ENCODE measurements around the gene ZFHX3.
A peak's percentile ranks its signal among the peaks of the same experiment; 100 is the strongest.
"Not testable (repeated sequence)": the region's sequence is repeated elsewhere in the genome, so short reads cannot be mapped to it uniquely, and the experiment has no call there.

The ZFHX3 gene, protein sequence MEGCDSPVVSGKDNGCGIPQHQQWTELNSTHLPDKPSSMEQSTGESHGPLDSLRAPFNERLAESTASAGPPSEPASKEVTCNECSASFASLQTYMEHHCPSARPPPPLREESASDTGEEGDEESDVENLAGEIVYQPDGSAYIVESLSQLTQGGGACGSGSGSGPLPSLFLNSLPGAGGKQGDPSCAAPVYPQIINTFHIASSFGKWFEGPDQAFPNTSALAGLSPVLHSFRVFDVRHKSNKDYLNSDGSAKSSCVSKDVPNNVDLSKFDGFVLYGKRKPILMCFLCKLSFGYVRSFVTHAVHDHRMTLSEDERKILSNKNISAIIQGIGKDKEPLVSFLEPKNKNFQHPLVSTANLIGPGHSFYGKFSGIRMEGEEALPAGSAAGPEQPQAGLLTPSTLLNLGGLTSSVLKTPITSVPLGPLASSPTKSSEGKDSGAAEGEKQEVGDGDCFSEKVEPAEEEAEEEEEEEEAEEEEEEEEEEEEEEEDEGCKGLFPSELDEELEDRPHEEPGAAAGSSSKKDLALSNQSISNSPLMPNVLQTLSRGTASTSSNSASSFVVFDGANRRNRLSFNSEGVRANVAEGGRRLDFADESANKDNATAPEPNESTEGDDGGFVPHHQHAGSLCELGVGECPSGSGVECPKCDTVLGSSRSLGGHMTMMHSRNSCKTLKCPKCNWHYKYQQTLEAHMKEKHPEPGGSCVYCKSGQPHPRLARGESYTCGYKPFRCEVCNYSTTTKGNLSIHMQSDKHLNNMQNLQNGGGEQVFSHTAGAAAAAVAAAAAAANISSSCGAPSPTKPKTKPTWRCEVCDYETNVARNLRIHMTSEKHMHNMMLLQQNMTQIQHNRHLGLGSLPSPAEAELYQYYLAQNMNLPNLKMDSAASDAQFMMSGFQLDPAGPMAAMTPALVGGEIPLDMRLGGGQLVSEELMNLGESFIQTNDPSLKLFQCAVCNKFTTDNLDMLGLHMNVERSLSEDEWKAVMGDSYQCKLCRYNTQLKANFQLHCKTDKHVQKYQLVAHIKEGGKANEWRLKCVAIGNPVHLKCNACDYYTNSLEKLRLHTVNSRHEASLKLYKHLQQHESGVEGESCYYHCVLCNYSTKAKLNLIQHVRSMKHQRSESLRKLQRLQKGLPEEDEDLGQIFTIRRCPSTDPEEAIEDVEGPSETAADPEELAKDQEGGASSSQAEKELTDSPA (N-terminal part only)

DNA sequence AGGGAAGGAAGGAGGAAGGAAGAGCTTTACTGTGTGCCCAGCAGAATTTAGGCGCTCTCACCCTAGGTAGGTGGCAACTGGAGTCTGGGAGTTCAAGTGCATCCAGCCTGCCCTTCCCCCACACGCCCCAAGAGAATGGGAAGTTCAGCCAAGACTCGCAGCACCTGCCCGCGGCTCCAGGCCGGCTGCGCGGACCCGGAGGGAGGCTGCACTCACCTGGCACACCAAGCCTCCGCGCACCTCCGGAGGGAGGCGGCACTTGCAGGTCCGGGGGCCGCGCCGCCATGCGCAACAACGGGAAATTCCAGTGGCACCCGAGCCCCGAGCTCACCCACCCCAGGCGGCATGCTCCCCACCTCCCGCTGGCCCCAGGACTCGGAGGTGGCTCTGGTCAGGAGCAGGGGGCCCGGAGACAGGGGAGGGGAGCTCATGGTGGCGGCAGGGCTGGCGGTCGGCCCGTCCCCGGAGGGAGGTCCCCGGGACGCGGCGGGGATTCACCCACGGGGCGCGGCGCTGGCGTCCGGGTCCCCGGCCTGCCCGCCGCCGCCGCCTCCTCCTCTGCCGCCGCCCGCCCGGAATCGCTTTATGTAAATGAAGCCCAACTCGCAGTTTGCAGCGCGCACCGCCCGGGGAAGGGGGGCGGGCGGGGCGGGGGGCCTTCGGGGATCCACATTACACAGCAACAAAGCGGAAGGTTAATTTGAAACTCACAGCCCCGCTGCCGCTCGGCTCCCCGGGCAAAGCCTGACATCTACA lies at the start of gene ZFHX3:
Gene ZFHX3 (minus strand): TSS at position 593 of the 756 bp plus-strand sequence. CDS start 87,983 bp downstream, outside the sequence.
- DNase-seq = peak; percentile 77

DNA sequence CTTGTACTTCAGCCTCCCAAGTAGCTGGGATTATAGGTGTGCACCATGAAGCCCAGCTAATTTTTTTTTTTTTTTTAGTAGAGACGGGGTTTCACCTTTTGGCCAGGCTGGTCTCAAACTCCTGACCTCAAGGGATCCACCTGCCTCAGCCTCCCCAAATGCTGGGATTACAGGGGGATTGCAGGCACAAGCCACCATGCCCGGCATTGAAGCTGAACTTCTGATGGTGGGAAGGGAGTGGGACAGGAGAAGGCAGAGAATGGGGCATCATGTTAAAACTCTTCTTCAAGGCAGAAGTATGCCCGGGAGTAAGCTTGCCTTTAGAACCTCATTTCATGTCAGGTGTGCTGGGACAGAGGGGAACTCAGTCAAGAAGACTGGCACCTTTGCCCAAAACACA lies 48.6 kb upstream of the ZFHX3 start:
- no peak for DNase-seq

DNA sequence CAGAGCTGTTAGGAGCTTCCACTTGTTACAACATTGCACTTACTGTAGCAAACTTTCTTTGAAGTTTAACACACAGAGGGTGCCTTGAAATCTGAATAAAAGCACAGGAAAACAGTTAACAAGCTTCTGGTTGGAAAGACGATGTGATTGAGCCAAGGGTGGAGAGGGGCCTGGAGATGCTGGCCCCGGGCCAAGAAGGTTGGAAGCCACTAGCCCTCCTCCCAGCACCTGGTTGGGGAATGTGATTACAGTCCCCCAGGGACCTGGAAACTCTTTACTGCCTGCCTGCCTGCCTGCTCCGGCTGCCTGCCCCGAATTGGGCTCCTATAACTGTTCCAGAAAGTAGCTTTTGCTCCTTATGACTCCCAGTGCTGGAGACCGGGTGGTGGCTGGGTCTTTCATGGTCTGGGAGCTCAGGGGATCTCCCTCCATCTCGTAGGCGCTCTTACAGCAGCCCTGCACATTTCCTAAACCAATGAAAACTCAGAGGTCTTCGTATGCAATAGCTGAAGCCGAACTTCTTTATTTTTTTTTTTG lies 48.0 kb upstream of the ZFHX3 start:
- no peak for DNase-seq

DNA sequence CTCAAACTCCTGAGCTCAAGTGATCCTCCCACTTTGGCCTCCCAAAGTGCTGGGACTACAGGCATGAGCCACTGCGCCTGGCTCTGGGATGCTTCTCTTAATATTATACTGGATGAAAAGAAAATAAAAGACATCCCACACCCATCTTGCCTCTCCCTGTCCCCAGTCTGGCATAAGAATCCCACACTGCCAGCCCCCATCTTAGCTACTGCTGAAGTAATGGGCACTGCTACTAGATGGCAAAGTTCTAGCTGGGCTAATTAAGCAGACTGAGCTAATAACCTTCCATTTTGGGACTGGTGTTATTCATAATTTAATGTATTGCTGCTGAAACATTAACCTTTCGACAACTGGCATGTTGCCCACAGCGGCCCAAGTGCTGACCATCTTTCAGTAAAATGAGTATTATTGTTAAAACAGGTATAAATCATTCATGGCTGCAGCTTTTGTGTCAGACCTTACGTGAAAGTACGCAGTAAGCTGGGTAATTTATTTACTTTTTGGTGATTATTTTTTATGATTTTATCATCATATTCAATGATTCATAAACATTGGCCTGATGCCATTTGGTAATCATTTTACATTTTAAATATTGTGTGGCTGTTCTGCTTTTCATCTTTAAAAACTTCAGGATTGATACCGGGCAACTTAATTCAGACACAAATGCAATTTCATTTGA lies 47.4 kb upstream of the ZFHX3 start:
- no peak for DNase-seq

DNA sequence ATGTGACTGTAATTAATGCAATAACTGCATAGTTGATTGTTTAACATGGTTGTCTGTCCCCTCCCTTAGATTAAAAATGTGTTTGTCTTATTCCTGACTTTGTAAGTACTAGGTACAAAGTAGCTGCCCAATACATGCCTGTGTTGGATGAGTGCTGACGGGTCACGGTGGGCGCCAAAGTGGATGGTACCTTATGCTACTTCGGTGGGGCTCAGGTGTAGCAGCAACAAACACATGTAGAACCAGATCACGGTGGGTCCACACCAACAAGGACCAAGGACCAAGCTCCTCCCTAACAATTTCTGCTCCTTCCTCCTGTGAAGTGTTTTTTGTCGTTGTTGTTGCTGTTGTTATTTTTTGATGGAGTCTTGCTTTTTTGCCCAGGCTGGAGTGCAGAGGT lies 46.4 kb upstream of the ZFHX3 start:
- no peak for DNase-seq

DNA sequence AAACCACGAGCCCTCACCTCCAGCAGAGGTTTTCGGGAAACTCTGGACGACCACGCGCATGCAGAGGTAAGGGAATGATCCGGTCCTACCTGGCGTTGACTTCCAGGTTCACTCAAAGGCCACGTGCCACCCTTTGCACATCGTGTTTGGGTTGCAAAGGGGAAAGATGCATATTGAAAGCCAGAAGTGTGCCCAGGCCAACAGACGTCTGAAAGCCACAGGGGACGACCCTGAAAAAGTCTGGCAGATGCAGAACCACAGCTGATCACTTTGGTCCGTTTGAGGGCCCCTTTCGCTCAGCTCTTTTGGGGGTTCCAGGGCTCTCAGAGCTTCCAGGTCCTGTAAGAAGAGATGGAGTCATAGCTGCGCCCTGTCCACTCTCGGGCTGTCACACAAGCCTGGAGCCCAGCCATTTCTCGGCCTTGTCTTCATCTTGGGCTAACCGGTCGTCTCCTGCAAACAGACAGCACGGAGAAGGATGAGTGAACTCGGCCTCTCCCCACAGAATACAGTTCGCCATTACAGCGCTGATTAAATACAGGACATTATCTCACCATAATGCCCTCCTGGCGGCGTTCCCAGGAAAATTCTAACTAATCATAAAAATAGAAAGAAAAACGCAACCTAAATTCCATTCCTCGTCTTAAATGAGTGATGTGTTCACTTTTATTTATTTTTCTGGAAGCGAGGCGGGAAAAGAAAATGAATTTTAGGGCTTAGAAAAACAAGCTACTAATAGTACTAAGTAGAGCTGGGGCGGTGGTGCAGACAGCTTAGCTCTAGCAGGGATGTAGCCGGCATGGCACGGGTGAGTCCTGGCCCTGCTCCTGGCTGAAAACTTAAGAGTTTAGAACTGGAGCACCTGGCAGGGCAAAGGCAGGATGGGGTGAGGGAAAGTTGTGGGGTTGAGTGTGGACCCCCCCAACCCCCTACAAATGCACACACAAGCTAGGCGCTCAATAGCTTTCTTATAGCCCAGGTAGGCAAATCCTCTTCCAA lies 45.5 kb upstream of the ZFHX3 start:
- peak; percentile 48 for DNase-seq

DNA sequence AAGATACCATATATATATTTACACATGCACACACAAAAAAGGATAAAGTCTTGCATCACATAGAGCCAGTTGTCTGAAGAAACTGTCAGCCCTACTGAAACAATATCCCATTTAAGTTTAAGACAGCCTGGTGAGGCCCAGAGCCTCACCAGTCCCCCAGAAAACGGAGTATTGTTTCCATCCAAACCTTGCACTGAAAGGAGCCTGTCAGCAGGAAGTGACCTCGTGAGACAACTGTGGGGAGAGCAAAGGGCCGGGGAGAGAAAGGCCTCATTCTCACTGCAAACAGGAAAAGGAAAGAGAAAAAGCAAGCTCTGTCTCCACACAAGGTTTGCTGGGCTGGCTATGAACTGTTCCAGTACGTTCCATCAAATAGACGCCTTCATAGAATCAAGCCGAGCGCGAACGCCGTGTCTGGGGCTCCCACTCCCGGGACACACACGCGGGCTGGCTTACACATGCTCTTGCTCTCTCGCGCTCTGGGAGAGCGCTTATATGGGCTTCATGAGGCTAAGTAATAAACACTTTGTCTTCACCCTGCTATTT lies 44.4 kb upstream of the ZFHX3 start:
- DNase-seq = no peak

DNA sequence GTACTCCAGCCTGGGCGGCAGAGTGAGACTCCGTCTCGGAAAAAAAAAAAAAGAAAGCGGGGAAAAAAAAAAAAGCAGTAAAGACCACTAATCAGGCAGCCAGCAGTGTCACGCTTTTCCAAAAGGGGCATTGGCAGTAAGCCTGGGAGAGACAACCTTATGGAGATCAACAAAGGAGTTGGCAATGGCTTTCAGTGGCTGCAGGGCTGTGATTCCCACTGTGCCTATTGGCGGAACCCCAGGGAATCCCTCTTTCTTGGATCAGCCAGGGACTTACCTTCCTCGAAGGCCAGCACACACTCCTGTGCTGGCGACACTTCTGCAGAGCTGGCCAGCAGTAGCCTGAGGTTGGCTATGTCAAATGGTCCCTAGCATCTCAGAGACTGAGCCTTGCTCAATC lies 43.2 kb upstream of the ZFHX3 start:
- no peak for DNase-seq

DNA sequence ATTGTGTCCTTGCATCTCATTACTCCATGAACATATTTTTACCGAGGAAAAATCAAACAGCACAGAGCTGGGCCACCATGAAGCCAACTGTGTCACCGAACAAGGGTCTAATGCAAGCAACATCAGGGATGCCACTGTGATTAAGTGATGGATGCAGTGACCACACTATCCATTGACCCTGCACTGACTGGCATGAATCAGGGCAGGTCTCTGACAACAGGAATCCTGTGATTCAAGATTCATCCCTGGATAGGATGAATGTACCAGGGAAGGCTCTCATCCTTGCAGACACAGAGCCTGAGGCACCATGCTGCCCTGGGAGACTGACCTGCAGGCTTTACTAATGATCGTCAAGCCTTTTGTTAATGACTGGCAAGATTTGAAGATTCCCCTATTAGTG lies 41.5 kb upstream of the ZFHX3 start:
- no peak for DNase-seq

DNA sequence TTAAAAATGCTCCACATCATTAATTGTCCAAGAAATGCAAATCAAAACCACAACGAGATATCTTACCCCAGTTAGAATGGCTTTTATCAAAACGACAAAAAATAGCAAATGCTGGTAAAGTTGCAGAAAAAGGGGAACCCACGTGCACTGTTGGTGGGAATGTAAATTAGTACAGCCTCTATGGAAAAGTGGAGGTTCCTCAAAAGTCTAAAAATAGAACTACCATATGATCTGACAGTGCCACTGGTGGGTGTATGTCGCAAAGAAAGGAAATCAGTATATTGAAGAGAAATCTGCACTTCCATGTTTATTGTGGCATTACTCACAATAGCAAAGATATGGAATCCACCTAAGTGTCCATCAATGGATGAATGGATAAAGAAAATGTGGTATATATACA lies 38.2 kb upstream of the ZFHX3 start:
- DNase-seq = no peak

DNA sequence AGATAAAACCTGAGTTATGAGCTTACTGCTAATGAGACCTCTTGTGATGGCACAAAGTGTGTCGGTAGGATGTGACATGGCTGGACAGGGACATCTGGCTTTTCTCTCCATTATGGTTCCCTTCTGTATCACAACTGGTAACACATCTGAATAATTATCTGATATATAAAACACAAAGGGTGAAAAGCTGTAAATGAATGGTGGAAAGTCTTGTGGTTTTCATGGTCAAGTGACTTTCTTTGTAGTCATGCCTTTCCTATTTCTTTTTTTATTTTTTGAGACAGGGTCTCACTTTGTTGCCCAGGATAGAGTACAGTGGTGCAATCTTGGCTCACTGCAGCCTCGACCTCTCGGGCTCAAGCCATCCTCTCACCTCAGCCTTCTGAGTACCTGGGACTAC lies 35.3 kb upstream of the ZFHX3 start:
- DNase-seq = no peak

DNA sequence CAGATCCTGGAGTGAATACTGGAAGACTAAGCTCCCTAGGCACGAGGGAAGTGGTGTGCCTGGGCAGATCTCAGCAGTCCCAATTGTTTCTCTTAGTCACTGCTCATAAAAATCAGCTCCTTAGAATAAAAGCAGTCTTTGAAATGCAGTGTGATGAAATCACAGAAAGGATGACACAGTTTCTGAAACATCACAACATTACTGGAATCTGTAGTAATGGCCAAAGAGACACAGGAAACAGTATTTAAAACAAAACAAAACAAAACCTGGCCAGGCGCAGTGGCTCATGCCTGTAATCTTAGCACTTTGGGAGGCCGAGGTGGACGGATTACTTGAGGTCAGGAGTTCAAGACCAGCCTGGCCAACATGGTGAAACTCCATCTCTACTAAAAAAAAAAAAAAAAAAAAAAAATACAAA lies 34.7 kb upstream of the ZFHX3 start:
- peak; percentile 94 for DNase-seq

DNA sequence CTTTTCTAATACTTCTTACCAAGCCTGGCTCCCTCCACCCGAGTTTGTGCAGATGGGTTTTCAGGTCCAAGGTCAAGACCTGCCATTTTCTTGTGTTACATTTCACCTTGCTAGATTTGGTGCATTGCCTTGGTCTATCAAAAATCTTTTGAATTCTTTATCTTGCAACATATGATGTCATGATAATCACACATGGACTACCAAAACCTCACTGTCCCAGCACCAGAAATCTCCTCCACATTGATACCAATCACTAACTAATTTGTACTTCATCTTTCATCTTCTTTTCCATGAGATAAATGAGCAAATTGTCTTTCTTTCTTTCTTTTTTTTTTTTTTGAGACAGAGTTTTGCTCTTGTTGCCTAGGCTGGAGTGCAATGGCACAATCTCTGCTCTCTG lies 33.0 kb upstream of the ZFHX3 start:
- no peak for DNase-seq

DNA sequence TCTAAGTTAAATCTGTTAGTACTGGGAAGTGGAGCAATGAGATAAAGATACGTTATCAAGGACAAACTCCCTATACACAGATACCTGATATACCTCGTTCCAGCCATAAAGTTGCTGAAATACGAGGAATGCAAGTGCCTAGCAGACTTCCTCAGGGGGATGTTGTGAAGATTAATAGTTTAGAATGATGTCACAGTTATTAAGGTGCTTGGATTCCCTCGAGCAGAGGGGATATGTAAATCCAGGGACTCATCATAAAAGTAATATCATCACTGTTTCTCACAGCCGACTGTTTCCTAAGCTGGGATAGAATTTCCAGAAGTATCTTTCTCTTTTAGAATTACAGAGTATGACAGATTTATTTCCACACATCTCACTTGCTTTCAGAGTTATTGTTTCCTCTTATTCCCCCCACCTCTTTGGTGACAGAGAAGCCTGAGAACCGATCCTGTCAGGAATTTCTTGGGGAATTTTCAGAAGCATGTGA lies 28.4 kb upstream of the ZFHX3 start:
- DNase-seq = no peak

DNA sequence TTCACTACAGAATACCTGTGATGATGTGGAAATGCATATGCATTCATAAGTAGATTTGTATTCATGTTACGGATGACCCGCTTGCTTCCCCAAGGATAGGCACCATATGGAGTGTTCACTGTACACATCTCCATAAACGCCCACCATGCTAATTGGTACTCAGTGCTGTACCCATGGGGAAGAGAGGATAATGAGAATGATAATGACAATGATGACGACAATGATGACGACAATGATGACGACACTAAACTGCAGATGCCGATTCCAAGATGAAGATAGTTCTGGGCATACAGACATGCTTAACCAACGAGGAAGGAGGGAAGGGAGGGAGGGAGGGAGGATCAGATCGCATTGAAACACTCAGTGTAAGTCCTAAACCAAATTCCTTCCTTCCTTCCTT lies 26.5 kb upstream of the ZFHX3 start:
- no peak for DNase-seq

DNA sequence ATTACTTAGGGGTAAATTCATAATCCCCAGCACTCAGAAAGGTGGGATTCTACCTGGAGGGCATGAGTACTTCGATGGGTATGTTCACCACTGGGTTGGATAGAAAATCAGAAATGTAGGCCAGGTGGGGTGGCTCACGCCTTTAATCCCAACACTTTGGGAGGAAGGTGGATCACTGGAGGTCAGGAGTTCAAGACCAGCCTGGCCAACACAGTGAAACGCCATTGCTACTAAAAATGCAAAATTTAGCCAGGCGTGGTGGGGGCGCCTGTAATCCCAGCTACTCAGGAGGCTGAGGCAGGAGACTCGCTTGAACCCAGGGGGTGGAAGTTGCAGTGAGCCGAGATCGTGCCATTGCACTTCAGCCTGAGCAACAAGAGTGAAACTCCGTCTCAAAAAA lies 24.1 kb upstream of the ZFHX3 start:
- DNase-seq = not testable (repeated sequence)

DNA sequence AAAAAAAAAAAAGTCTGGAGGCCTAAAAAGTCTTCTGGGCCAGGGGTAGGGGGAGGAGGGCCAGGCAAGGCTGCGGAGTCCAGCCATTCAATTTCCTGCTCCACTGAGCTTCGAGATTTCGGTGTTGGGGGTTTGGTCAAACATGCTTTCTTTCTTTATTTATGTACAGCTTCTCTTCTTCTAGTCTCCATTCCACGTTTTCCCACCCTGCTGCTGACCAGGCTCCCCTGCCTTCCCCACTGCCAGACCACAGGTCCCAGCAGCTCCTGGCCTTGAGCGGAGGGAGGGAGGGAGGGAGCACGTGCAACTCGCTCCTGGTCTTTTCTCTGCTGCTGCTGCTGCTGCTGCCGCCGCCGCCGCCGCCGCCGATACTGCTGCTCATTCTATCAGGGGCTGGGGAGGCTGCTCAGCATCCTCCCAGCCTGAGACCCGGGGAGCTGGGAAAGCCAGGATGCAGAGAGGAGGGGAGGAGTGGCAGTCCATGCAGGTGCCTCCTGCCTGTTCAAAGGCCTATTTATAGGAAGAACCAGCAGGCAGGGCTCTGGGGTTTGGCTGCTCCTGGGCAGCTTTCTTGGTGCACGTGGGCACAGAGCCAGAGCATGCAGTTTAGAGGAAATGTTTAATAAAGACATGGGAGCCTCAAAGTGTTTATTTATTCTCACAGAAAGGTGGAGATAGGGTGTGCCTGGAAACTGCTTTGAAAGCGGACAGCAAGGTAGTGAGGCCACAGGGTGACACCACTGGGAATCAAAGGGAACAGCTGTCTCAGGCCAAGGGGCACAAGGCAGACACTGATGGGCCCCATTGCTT lies 23.4 kb upstream of the ZFHX3 start:
- peak; percentile 29 for DNase-seq

DNA sequence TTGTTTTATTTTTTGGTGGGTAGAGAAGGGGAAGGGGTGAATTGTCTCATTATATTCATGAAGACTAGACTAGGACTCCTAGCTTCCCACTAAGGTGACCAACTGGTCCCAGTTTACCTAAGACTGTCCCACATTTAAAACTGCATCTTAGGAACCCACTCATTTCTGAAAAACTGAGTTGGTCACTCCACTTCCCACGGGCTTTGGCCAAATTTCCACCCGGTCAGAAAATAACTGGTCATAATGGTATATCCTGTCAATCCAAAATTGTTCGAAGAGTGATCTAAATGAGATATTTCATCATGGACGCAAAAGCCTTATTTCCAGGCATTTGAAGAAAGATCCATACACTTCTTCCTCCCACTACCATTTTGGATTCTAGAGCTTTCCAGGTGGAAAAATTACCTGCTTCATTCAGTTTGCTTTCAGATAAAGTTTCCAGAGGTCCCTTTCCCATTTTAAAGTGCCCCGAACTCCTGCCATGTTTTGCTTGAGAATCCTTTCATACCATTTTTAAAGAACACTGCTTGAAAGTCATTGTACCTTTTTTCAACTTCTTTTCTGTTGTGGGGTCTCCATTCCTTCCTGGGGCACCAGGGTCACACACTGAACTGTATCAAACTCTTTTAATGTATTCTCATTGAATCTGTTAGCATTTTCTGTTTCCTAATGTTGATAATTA lies 21.8 kb upstream of the ZFHX3 start:
- no peak for DNase-seq

All from EL (cell line).